ENCODE data around the gene FZR1.
"Not testable (repeated sequence)": the region's sequence is repeated elsewhere in the genome, so short reads cannot be mapped to it uniquely, and the experiment has no call there.

Gene FZR1

GRCh38 chr19:3570606-3571011 is 64.5 kb downstream of the FZR1 start:
- DNase-seq (ENCODE audit: low read depth in 2 of 2, low spot score in 1 of 2) = no peak

GRCh38 chr19:3572132-3572854 is 66.2 kb downstream of the FZR1 start:
- peak; percentile 95 to 100 for DNase-seq (ENCODE audit: low read depth in 2 of 2, low spot score in 1 of 2)

GRCh38 chr19:3572855-3573161 is 66.7 kb downstream of the FZR1 start, which contains the start of gene HMG20B:
Gene HMG20B, plus strand, starts transcription at chr19:3572944. Its CDS starts 366 bp downstream, at chr19:3573310.
- DNase-seq (ENCODE audit: low read depth in 2 of 2, low spot score in 1 of 2) = no peak

DNA sequence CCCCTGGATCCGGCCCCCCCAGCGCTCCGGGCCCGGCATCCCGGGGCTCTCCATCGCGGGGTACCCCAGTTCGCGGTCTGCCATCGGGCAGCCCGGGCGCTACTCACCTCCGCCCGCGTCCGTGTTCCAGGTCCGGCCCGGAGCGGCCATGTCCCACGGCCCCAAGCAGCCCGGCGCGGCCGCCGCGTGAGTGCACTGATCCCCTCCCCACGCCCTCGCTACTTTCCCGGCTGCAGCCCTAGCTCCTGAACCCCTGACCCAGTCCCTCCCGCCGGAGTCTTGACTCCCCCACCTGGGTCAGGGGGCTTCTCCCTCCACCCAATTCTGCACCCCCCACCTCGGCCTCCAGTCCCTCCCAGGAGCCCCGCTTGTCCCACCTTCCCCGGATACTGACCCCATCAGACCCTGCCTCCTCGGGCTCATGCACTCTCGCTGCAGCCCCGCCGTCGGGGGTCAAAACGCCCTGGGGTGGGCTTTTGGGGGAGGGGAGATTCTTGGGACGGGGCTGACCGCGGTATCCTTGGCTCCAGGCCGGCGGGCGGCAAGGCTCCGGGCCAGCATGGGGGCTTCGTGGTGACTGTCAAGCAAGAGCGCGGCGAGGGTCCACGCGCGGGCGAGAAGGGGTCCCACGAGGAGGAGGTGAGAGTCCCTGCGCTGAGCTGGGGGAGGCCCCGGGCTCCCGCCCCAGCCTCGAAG is 67.2 kb downstream of the FZR1 start:
- no peak for DNase-seq (ENCODE audit: low read depth in 2 of 2, low spot score in 1 of 2)

GRCh38 chr19:3573858-3574637 is 67.9 kb downstream of the FZR1 start:
- peak; percentile 53 to 54 for DNase-seq (ENCODE audit: low read depth in 2 of 2, low spot score in 1 of 2)

DNA sequence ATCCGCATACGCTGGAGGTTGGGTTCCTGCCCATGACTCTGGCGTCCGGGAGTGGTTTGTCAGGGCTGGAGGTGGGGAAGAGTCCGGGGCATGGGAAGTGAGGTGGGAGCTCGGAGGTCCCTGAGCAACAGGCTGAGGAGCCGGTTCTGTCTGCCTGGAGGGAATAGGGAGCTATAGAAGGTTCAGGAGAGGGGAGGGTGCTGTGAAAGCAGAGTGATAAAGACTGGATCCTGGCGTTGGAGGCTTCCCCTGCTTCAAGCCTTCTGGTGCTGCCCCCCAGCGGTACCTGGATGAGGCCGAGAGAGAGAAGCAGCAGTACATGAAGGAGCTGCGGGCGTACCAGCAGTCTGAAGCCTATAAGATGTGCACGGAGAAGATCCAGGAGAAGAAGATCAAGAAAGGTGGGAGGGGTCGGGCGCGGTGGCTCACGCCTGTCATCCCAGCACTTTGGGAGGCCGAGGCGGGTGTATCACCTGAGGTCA is 69.2 kb downstream of the FZR1 start:
- DNase-seq (ENCODE audit: low read depth in 2 of 2, low spot score in 1 of 2) = no peak

GRCh38 chr19:3575949-3576673 is 70.0 kb downstream of the FZR1 start:
- no peak for DNase-seq (ENCODE audit: low read depth in 2 of 2, low spot score in 1 of 2)

- no peak for DNase-seq (ENCODE audit: low read depth in 2 of 2, low spot score in 1 of 2)
Measured at GRCh38 chr19:3576696-3577443, 70.8 kb downstream of the FZR1 start.

GRCh38 chr19:3577723-3578344 is 71.7 kb downstream of the FZR1 start:
- DNase-seq (ENCODE audit: low read depth in 2 of 2, low spot score in 1 of 2) = no peak

- no peak for DNase-seq (ENCODE audit: low read depth in 2 of 2, low spot score in 1 of 2)
Measured at GRCh38 chr19:3578390-3578789, 72.3 kb downstream of the FZR1 start.

DNA sequence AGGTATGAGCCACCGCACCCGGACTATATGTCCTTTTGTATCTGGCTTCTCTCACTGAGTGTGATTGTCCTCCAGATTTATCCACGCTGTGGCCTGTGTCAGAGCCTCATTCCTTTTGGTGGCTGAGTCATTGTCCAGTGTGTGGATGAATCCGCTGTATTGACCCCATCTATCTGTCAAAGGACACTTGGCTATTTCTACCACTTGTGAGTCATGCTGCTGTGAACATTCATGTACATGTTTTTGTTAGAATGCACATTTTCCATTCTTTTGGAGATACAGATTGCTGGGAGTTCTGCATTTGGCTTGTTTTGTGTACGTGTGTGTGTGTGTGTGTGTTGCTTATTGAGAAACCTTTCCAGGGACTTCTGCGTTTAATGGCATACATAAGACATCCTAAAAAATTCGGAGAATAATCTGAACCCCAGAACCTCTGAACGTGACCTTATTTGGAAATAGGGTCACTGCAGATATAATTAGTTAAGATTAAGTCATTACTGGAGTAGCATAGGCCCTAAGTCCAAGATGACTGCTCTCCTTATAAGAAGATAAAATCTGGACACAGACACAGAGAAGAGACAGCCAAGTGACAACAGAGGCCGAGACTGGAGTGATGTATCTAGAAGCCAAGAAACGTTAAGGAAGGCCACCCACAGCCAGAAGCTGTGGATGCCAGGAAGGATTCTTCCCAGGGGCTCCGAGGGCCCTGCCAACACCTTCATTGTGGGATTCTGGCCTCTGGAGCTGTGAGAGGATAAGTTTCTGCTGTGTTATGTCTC is 74.2 kb downstream of the FZR1 start:
- no peak for DNase-seq (ENCODE audit: low read depth in 2 of 2, low spot score in 1 of 2)

DNA sequence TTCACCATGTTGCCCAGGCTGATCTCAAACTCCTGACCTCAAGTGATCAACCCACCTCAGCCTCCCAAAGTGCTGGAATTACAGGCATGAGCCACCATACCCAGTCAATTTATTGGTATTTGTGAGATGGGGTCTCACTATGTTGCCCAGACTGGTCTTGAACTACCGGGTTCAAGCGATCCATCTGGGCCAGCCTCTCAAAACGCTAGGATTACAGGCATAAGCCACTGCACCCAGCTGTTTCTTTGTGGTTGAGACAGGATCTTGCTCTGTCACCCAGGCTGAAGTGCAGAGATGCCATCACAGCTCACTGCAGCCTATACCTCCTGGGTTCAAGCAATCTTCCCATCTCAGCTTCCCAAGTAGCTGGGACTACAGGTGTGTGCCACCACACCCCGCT is 75.7 kb downstream of the FZR1 start:
- DNase-seq (ENCODE audit: low read depth in 2 of 2, low spot score in 1 of 2) = not testable (repeated sequence)

DNA sequence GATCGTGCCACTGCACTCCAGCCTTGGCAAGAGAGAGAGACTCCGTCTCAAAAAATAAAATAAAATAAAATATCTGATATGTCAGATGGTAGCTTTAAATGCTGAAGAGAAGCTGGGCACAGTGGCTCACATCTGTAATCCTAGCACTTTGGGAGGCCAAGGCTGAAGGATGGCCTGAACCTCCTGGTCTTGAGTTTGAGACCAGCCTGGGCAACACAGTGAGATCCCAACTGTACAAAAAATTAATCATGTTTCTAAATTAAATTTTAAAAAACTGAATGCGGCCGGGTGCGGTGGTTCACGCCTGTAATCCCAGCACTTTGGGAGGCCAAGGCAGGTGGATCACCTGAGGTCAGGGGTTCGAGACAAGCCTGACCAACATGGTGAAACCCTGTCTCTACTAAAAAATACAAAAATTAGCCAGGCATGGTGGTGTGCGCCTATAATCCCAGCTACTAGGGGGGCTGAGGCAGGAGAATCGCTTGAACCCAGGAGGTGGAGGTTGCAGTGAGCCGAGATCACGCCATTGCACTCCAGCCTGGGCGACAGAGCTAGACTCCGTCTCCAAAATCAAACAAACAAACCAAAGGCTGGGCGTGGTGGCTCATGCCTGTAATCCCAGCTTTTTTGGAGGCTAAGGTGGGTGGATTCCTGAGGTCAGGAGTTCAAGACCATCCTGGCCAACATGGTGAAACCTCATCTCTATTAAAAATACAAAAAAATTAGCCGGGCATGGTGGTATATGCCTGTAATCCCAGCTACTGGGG is 78.1 kb downstream of the FZR1 start:
- DNase-seq (ENCODE audit: low read depth in 2 of 2, low spot score in 1 of 2) = not testable (repeated sequence)

- no peak for DNase-seq (ENCODE audit: low read depth in 2 of 2, low spot score in 1 of 2)
Measured at GRCh38 chr19:3585301-3586126, 79.4 kb downstream of the FZR1 start, which contains the start of gene GIPC3. Gene GIPC3, plus strand, starts transcription at chr19:3585478. Its CDS starts 120 bp downstream, at chr19:3585598.

GRCh38 chr19:3586127-3586626 is 80.1 kb downstream of the FZR1 start:
- DNase-seq (ENCODE audit: low read depth in 2 of 2, low spot score in 1 of 2) = no peak

DNA sequence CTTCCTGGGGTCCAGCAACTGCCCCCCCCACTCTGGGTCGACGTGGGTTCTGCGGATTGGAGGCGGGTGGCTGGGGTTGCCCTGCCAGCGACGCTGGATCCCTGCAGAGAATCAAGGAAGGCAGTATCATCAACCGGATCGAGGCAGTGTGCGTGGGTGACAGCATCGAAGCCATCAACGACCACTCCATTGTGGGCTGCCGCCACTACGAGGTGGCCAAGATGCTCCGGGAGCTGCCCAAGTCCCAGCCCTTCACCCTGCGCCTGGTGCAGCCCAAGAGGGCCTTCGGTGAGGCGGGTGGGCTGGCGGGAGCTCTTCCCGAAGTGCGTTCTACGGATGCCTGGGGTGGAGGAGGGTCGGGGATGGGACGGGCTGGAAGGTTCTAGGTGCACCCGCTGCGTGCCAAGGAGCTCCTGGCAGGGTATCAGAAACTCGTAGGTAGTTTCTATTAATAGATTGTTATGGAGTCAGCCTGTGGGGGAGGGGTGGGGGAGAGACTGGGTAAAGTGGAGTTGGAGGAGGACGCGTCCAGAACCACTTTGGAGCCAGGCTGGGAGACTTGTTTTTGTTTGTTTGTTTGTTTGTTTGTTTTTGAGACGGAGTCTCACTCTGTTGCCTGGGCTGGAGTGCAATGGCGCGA is 80.7 kb downstream of the FZR1 start:
- DNase-seq (ENCODE audit: low read depth in 2 of 2, low spot score in 1 of 2) = no peak
